ENCODE results near the gene DPT.

DPT gene

GRCh38 chr1:168697356-168698126 is 31.5 kb downstream of the DPT start:
- DNase-seq = no peak

GRCh38 chr1:168696125-168696760 is 32.8 kb downstream of the DPT start:
- no peak for DNase-seq

GRCh38 chr1:168693872-168694238 is 35.2 kb downstream of the DPT start:
- no peak for DNase-seq

GRCh38 chr1:168693197-168693871 is 35.7 kb downstream of the DPT start:
- DNase-seq = no peak

GRCh38 chr1:168692472-168692871 is 36.5 kb downstream of the DPT start:
- no peak for DNase-seq

- no peak for DNase-seq
These were observed 37.5 kb downstream of the DPT start for GRCh38 chr1:168691541-168691940.

- DNase-seq = no peak
These were observed 39.0 kb downstream of the DPT start for GRCh38 chr1:168689726-168690602.

- no peak for DNase-seq
These were observed 39.7 kb downstream of the DPT start for GRCh38 chr1:168689327-168689657.

GRCh38 chr1:168688644-168689326 is 40.2 kb downstream of the DPT start:
- no peak for DNase-seq

- DNase-seq = no peak
These were observed 41.2 kb downstream of the DPT start for GRCh38 chr1:168687816-168688215.

GRCh38 chr1:168686666-168687065 is 42.3 kb downstream of the DPT start:
- DNase-seq = no peak

GRCh38 chr1:168683871-168684270 is 45.1 kb downstream of the DPT start:
- no peak for DNase-seq

GRCh38 chr1:168676861-168677260 is 52.1 kb downstream of the DPT start:
- no peak for DNase-seq

GRCh38 chr1:168676029-168676812 is 52.8 kb downstream of the DPT start:
- DNase-seq = no peak

GRCh38 chr1:168673974-168674683 is 54.9 kb downstream of the DPT start:
- DNase-seq = no peak

GRCh38 chr1:168672278-168672677 is 56.7 kb downstream of the DPT start:
- no peak for DNase-seq

- DNase-seq = no peak
These were observed 57.2 kb downstream of the DPT start for GRCh38 chr1:168671782-168672181.

- DNase-seq = no peak
These were observed 63.0 kb downstream of the DPT start for GRCh38 chr1:168665975-168666374.

GRCh38 chr1:168664069-168664834 is 64.8 kb downstream of the DPT start:
- DNase-seq = no peak

GRCh38 chr1:168656485-168656884 is 72.5 kb downstream of the DPT start:
- DNase-seq = no peak
